Measurements from ENCODE around the gene LZTS3. TPM values are rescaled to one million over a fixed set of nuclear protein-coding genes. Genes with fewer than 3 reads are reported as not detected.

Gene LZTS3
- total RNA-seq, 2 donors from 2014 or later = 7.9 to 8.3 TPM

GRCh38 chr20:3115190-3116107, 57.9 kb downstream of the LZTS3 start:
- intact Hi-C loops (cut with DNase I) = loop anchor here (5.0 kb wide), 1 partner anchor 63 kb away; no protein-coding TSS in a partner anchor
- no peak overlapping the region for H3K27ac ChIP-seq
- H3K4me3 ChIP-seq = no peak overlapping the region
- H3K9ac ChIP-seq (ENCODE audit: low read depth in 2 of 2, low read length in 2 of 2) = no peak overlapping the region
- no peaks in the 10 kb centered on the region for H3K27me3 ChIP-seq
- TF ChIP-seq CTCF (IDR thresholded peaks at IDR 0.05) = peak; percentile 83
- no peaks in the 10 kb centered on the region for H3K36me3 ChIP-seq
- H3K9me3 ChIP-seq = no peaks in the 10 kb centered on the region
- DNase-seq = no peak
- no peaks in the 10 kb centered on the region for H3K4me1 ChIP-seq

Other genes starting within 250 kb of the LZTS3 start
- gene GNRH2, start 129.9 kb downstream of the LZTS3 start, total RNA-seq = not detected
- gene MRPS26, start 127.5 kb downstream of the LZTS3 start, total RNA-seq = 10 to 100 TPM; 37.6 to 72.5 TPM
- gene OXT, start 101.9 kb downstream of the LZTS3 start, total RNA-seq = not detected
- gene AVP, start 88.8 kb downstream of the LZTS3 start, total RNA-seq = not detected
- 10 to 100 TPM; 17.3 to 19.8 TPM for gene FASTKD5, start 13.7 kb downstream of the LZTS3 start, total RNA-seq
- 1 to 10 TPM; 6.5 to 6.6 TPM for gene UBOX5, start 13.7 kb downstream of the LZTS3 start, total RNA-seq
- 10 to 100 TPM; 57.8 to 88.6 TPM for gene DDRGK1, start 31.1 kb upstream of the LZTS3 start, total RNA-seq
- 10 to 100 TPM; 35.2 to 67.6 TPM for gene ITPA, start 35.9 kb upstream of the LZTS3 start, total RNA-seq
- 1 to 10 TPM; 1.2 to 2.6 TPM for gene SLC4A11, start 65.6 kb upstream of the LZTS3 start, total RNA-seq
- gene DNAAF9, start 234.1 kb upstream of the LZTS3 start, total RNA-seq = 1 to 10 TPM; 1.2 to 4.0 TPM